SIG-M5 treated with dmso at 0.1 percent for 504 hours (cell line): ENCODE data around the gene CDK5RAP1.
A peak's percentile ranks its signal among the peaks of the same experiment; 100 is the strongest.

Source experiments
- DNase-seq: peaks from one replicate; lab custom pipeline; 2025; ENCODE audit not compliant: unreplicated experiment; lab: John Stamatoyannopoulos, UW

CDK5RAP1 gene

GRCh38 chr20:33423141-33423834 lies 22.0 kb upstream of the CDK5RAP1 start:
- DNase-seq, result no peak

GRCh38 chr20:33419140-33419974 lies 18.0 kb upstream of the CDK5RAP1 start:
- DNase-seq, result no peak

- DNase-seq, result no peak
Observed at GRCh38 chr20:33418033-33418432, 16.7 kb upstream of the CDK5RAP1 start.

- DNase-seq, result peak; percentile 12
Observed at GRCh38 chr20:33415948-33416347, 14.6 kb upstream of the CDK5RAP1 start.

- DNase-seq, result no peak
Observed at GRCh38 chr20:33412484-33412838, 11.1 kb upstream of the CDK5RAP1 start.

- no peak for DNase-seq
Observed at GRCh38 chr20:33411711-33412483, 10.6 kb upstream of the CDK5RAP1 start.

- no peak for DNase-seq
Observed at GRCh38 chr20:33411242-33411641, 9.9 kb upstream of the CDK5RAP1 start.

GRCh38 chr20:33410081-33410742 lies 8.9 kb upstream of the CDK5RAP1 start:
- DNase-seq, result no peak

GRCh38 chr20:33408716-33409654 lies 7.7 kb upstream of the CDK5RAP1 start:
- no peak for DNase-seq

- DNase-seq, result no peak
Observed at GRCh38 chr20:33408313-33408712, 7.0 kb upstream of the CDK5RAP1 start.

GRCh38 chr20:33407796-33408195 lies 6.5 kb upstream of the CDK5RAP1 start:
- no peak for DNase-seq

- peak; percentile 49 for DNase-seq
Observed at GRCh38 chr20:33407251-33407650, 5.9 kb upstream of the CDK5RAP1 start.

- DNase-seq, result no peak
Observed at GRCh38 chr20:33404281-33404680, 3.0 kb upstream of the CDK5RAP1 start.

GRCh38 chr20:33401921-33402369 lies 626 bp upstream of the CDK5RAP1 start:
- no peak for DNase-seq

- DNase-seq, result no peak
Observed at GRCh38 chr20:33400812-33401183, 521 bp downstream of the CDK5RAP1 start.

GRCh38 chr20:33399924-33400323 lies 1.4 kb downstream of the CDK5RAP1 start:
- DNase-seq, result peak; percentile 60

- DNase-seq, result no peak
Observed at GRCh38 chr20:33394718-33395117, 6.6 kb downstream of the CDK5RAP1 start.

- no peak for DNase-seq
Observed at GRCh38 chr20:33393609-33394008, 7.7 kb downstream of the CDK5RAP1 start.

GRCh38 chr20:33391722-33392415 lies 9.4 kb downstream of the CDK5RAP1 start:
- DNase-seq, result no peak
